Liver (tissue), 9 donors: ENCODE measurements around the gene IRAK3. TPM values are rescaled to one million over a fixed set of nuclear protein-coding genes. Genes with fewer than 3 reads are reported as not detected.

Experiments
- DNase-seq: peaks from one replicate; pipeline ENCODE4 v3.0.0-alpha.2; 2017; ENCODE audit warnings: low spot score
- H3K27ac ChIP-seq, 2 donors: one replicate each; pipeline ENCODE4 v1.7.0; 2013; ENCODE audit warnings: inconsistent platforms in 2 of 2, low read length in 2 of 2, control low read depth in 1 of 2, low read depth in 1 of 2, mild to moderate bottlenecking in 1 of 2
- H3K27me3 ChIP-seq, 4 donors: one replicate each; pipeline versions ENCODE4 v1.6.1 to v1.7.0; 2013; ENCODE audit warnings: low read length in 3 of 4, inconsistent platforms in 1 of 4, mild to moderate bottlenecking in 1 of 4, moderate library complexity in 1 of 4; ENCODE audit not compliant: control insufficient read depth in 4 of 4, insufficient read depth in 4 of 4
- H3K36me3 ChIP-seq, 4 donors: one replicate each; pipeline versions ENCODE4 v1.6.1 to v1.7.0; 2013; ENCODE audit warnings: low read length in 3 of 4, mild to moderate bottlenecking in 3 of 4, low read depth in 1 of 4, moderate library complexity in 1 of 4; ENCODE audit not compliant: control insufficient read depth in 4 of 4, insufficient read depth in 3 of 4
- H3K4me1 ChIP-seq, 4 donors: one replicate each; pipeline versions ENCODE4 v1.6.1 to v1.7.0; 2013; ENCODE audit warnings: low read length in 3 of 4, mild to moderate bottlenecking in 3 of 4, moderate library complexity in 1 of 4; ENCODE audit not compliant: control insufficient read depth in 4 of 4, insufficient read depth in 4 of 4
- H3K4me3 ChIP-seq, 3 donors: one replicate each; pipeline versions ENCODE4 v1.6.1 to v1.7.0; 2013; ENCODE audit warnings: low read length in 3 of 3, control low read depth in 1 of 3, low read depth in 1 of 3, mild to moderate bottlenecking in 1 of 3
- H3K9ac ChIP-seq, 2 donors: one replicate each; pipeline ENCODE4 v1.7.0; 2013; ENCODE audit warnings: low read length in 2 of 2, mild to moderate bottlenecking in 2 of 2, moderate library complexity in 2 of 2, control low read depth in 1 of 2, low read depth in 1 of 2
- H3K9me3 ChIP-seq, 4 donors: one replicate each; pipeline versions ENCODE4 v1.6.1 to v1.7.0; 2013; ENCODE audit warnings: low read length in 3 of 4; ENCODE audit not compliant: control insufficient read depth in 4 of 4
- EGR1 ChIP-seq, 2 donors: IDR thresholded peaks; 2 replicates each; pipeline ENCODE4 v1.6.1; 2016 to 2018; ENCODE audit warnings: antibody characterized with exemption in 2 of 2, low read depth in 2 of 2
- FOXA1 ChIP-seq: IDR thresholded peaks from 2 replicates; pipeline ENCODE4 v1.6.1; 2016; ENCODE audit warnings: antibody characterized with exemption
- FOXA2 ChIP-seq: IDR thresholded peaks from 2 replicates; pipeline ENCODE4 v1.6.1; 2016; ENCODE audit warnings: antibody characterized with exemption
- GABPA ChIP-seq, 2 donors: IDR thresholded peaks in 1 of 2; conservative IDR thresholded peaks in 1 of 2; 2 replicates each; pipeline ENCODE4 v1.6.1; 2016; ENCODE audit warnings: antibody characterized with exemption in 2 of 2, mild to moderate bottlenecking in 1 of 2, moderate library complexity in 1 of 2
- HNF4G ChIP-seq: IDR thresholded peaks from 2 replicates; pipeline ENCODE4 v1.6.1; 2016; ENCODE audit warnings: antibody characterized with exemption
- JUND ChIP-seq, 2 donors: IDR thresholded peaks; 2 replicates each; pipeline ENCODE4 v1.6.1; 2016; ENCODE audit warnings: antibody characterized with exemption in 2 of 2
- NR2F2 ChIP-seq: IDR thresholded peaks from 2 replicates; pipeline ENCODE4 v1.6.1; 2016; ENCODE audit warnings: antibody characterized with exemption
- RAD21 ChIP-seq, 2 donors: IDR thresholded peaks; 2 replicates each; pipeline ENCODE4 v1.6.1; 2016; ENCODE audit warnings: antibody characterized with exemption in 2 of 2, mild to moderate bottlenecking in 2 of 2
- RXRA ChIP-seq, 2 donors: IDR thresholded peaks; 2 replicates each; pipeline ENCODE4 v1.6.1; 2017 to 2018; ENCODE audit warnings: antibody characterized with exemption in 2 of 2, mild to moderate bottlenecking in 1 of 2
- TAF1 ChIP-seq: conservative IDR thresholded peaks from 2 replicates; pipeline ENCODE4 v1.6.1; 2016; ENCODE audit warnings: antibody characterized with exemption, mild to moderate bottlenecking
- WGBS: extraction: QIAGEN DNeasy Blood & Tissue Kit; methylation state at CpG from one replicate; pipeline ENCODE4 v1.1.7; 2013; 5-methylcytosine and 5-hydroxymethylcytosine counted together
- polyA plus RNA-seq, 2 donors: library from polyadenylated mRNA; stranded (reverse) in 1 of 2; unstranded in 1 of 2; fragments of 200-250 nt in 1 of 2; fragments of >200 nt in 1 of 2; fragmentation: Nextera tagmentation in 1 of 2; extraction: Ambion mirVana in 1 of 2; gene quantifications; one replicate each; pipeline versions ENCODE4 v1.2.1 to v1.2.3, GENCODE V29; 2013 to 2015
- total RNA-seq, 2 donors: library from RNA; depleted of rRNA; stranded (reverse); fragments of >200 nt; gene quantifications; one replicate each; pipeline ENCODE4 v1.2.3, GENCODE V29; 2014
- TF ChIP-seq, protein P1 (sequence below): fragments of 150-350 bp; IDR thresholded peaks from 2 replicates; pipeline ENCODE4 v1.5.1; 2017; ENCODE audit warnings: improper control_type of control experiment, low read depth, low read length; ENCODE audit not compliant: missing input control
- TF ChIP-seq, protein P2 (sequence below): IDR thresholded peaks from 2 replicates; pipeline ENCODE4 v1.6.1; 2016; ENCODE audit warnings: antibody characterized with exemption
- TF ChIP-seq, protein P3 (sequence below): IDR thresholded peaks from 2 replicates; pipeline ENCODE4 v1.6.1; 2016; ENCODE audit warnings: antibody characterized with exemption, mild to moderate bottlenecking
- donor health status: healthy.
- donor health status: healthy.
- donor health status: healthy.
- donor health status: healthy.
- donor health status: healthy.

The IRAK3 gene
- total and polyA plus RNA-seq, 4 donors: 1.1 to 8.6 (median 3.5) TPM

DNA sequence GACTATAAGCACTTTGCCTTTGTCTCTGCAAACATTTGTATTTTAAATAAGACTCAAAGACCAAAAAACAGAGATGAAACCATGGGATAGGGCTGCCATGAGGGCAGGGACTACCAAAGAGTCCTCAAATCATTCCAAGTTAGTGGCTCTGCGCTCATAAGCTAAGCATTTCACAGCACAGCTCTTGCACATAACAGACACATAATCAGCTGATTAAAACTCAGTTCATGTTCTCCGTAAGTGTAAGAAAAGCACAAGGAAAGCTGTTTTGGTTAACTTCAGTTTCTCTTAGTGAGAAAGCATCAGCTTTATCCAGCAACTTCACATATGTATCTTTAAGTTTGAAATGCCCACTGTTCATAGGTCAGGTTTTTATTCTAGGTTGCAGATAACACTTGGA is 54.9 kb downstream of the IRAK3 start:
- Histone ChIP-seq H3K36me3 (peaks cover 0 to 3% (median 0%) of the 10 kb centered on the region in 4 donors), H3K27ac (no peak overlapping the region), H3K4me1 (no peaks in the 10 kb centered on the region), H3K9me3 (peaks cover 0 to 1% (median 0%) of the 10 kb centered on the region in 4 donors), H3K27me3 (no peaks in the 10 kb centered on the region), H3K9ac (no peak overlapping the region), H3K4me3 (no peak overlapping the region)
- no peak for TF ChIP-seq HNF4G
- TF ChIP-seq FOXA2: no peak
- TF ChIP-seq, protein P1, sequence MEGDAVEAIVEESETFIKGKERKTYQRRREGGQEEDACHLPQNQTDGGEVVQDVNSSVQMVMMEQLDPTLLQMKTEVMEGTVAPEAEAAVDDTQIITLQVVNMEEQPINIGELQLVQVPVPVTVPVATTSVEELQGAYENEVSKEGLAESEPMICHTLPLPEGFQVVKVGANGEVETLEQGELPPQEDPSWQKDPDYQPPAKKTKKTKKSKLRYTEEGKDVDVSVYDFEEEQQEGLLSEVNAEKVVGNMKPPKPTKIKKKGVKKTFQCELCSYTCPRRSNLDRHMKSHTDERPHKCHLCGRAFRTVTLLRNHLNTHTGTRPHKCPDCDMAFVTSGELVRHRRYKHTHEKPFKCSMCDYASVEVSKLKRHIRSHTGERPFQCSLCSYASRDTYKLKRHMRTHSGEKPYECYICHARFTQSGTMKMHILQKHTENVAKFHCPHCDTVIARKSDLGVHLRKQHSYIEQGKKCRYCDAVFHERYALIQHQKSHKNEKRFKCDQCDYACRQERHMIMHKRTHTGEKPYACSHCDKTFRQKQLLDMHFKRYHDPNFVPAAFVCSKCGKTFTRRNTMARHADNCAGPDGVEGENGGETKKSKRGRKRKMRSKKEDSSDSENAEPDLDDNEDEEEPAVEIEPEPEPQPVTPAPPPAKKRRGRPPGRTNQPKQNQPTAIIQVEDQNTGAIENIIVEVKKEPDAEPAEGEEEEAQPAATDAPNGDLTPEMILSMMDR: no peak
- no peak for TF ChIP-seq RAD21 (IDR thresholded peaks at IDR 0.05)
- no peak for TF ChIP-seq TAF1
- no peak for TF ChIP-seq EGR1 (IDR thresholded peaks at IDR 0.05; ENCODE audit: low read depth in 2 of 2)
- no peak for TF ChIP-seq RXRA (IDR thresholded peaks at IDR 0.05)
- no peak for TF ChIP-seq FOXA1
- TF ChIP-seq NR2F2: no peak
- TF ChIP-seq, protein P2, sequence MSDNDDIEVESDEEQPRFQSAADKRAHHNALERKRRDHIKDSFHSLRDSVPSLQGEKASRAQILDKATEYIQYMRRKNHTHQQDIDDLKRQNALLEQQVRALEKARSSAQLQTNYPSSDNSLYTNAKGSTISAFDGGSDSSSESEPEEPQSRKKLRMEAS: no peak
- no peak for DNase-seq
- WGBS: 88% methylated on average over 2 of the region's 2 CpGs

DNA sequence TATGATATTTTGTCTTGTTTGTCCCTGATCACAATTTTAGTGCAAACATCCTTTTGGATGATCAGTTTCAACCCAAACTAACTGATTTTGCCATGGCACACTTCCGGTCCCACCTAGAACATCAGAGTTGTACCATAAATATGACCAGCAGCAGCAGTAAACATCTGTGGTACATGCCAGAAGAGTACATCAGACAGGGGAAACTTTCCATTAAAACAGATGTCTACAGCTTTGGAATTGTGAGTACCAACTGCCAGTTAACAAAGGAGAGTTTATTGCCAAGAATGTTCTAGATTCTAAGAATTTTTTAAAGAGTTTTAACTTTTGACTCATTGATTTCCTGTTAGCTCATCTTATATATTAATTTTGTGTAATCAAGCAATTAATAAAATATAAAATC is 55.4 kb downstream of the IRAK3 start:
- 87% methylated on average over 1 of the region's 1 CpG for WGBS
- H3K36me3 ChIP-seq: peaks cover 0 to 3% (median 0%) of the 10 kb centered on the region in 4 donors

More for the DNA sequence above, 55.4 kb downstream of the IRAK3 start:
- Histone ChIP-seq H3K4me1 (no peaks in the 10 kb centered on the region), H3K9ac (no peak overlapping the region), H3K27ac (no peak overlapping the region), H3K4me3 (no peak overlapping the region), H3K9me3 (peaks cover 0 to 1% (median 0%) of the 10 kb centered on the region in 4 donors), H3K27me3 (no peaks in the 10 kb centered on the region)
- DNase-seq: no peak
- TF ChIP-seq NR2F2 (no peak), RAD21 (IDR thresholded peaks at IDR 0.05) (no peak), EGR1 (IDR thresholded peaks at IDR 0.05; ENCODE audit: low read depth in 2 of 2) (no peak), FOXA2 (no peak), JUND (IDR thresholded peaks at IDR 0.05) (no peak), GABPA (IDR thresholded peaks at IDR 0.05 in 1 of 2, conservative IDR thresholded peaks at IDR 0.05 in 1 of 2) (no peak), RXRA (IDR thresholded peaks at IDR 0.05) (no peak)
- TF ChIP-seq, protein P3, sequence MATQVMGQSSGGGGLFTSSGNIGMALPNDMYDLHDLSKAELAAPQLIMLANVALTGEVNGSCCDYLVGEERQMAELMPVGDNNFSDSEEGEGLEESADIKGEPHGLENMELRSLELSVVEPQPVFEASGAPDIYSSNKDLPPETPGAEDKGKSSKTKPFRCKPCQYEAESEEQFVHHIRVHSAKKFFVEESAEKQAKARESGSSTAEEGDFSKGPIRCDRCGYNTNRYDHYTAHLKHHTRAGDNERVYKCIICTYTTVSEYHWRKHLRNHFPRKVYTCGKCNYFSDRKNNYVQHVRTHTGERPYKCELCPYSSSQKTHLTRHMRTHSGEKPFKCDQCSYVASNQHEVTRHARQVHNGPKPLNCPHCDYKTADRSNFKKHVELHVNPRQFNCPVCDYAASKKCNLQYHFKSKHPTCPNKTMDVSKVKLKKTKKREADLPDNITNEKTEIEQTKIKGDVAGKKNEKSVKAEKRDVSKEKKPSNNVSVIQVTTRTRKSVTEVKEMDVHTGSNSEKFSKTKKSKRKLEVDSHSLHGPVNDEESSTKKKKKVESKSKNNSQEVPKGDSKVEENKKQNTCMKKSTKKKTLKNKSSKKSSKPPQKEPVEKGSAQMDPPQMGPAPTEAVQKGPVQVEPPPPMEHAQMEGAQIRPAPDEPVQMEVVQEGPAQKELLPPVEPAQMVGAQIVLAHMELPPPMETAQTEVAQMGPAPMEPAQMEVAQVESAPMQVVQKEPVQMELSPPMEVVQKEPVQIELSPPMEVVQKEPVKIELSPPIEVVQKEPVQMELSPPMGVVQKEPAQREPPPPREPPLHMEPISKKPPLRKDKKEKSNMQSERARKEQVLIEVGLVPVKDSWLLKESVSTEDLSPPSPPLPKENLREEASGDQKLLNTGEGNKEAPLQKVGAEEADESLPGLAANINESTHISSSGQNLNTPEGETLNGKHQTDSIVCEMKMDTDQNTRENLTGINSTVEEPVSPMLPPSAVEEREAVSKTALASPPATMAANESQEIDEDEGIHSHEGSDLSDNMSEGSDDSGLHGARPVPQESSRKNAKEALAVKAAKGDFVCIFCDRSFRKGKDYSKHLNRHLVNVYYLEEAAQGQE: no peak
